RCC 7860 (cell line): ENCODE measurements around the gene KIAA1755.
A peak's percentile ranks its signal among the peaks of the same experiment; 100 is the strongest.

Source experiments
- DNase-seq: peaks from one replicate; pipeline ENCODE4 v3.0.0-alpha.2; 2015; ENCODE audit warnings: low spot score
- FAIRE-seq: peaks from 2 replicates; lab custom pipeline; 2012; peaks lifted over from hg19 to GRCh38; lab: Jason Lieb, UNC

The KIAA1755 gene

DNA sequence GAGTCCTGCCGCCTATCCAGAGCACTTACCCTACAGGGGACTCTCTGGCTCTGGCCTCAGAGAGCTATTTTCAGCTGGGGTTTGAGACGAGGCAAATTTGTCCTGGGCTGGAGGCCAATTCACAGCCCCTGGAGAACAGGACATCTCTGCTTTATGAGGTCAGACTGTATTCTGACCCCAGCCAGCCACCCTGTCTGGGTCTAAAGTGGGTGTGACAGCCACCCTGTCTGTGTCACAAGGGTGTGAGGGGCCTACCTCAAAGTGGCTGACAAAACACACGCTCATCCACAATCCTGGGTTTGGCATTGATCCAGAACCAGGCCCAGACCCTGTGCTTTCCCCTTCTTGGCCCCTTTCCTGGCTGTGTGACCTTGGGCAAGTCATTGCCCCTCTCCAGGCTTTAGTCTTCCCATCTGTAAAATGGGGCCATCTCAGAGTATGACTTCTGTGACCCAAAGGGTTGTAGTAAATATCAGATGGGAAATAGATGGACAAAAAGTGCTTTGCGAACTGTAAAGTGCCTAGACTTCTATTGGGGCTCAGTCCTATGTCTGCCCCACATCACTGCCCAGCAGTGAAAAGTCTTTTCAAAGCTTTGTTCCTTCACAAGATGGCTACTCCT lies 51.4 kb downstream of the KIAA1755 start:
- FAIRE-seq (no peak), DNase-seq (peak; percentile 60)

DNA sequence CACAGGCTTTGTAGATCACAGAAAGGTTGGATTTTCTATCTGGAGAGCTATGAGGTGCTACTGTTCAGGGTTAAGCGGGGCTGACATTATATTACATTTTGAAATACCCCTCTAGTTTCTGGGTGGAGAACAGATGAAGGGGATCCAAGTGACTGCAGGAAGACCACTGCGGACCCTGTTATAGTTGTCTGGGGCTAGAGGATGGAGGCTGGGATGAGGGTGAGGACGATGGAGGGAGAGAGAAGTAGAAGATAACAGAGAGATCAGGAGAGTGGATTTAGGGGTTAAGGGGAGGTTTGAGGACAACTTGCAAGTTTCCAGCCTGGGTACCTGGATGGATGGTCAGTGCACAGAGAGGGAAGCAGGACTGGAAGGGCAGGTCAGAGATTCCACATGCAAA lies 52.0 kb downstream of the KIAA1755 start:
- no peak for FAIRE-seq

DNA sequence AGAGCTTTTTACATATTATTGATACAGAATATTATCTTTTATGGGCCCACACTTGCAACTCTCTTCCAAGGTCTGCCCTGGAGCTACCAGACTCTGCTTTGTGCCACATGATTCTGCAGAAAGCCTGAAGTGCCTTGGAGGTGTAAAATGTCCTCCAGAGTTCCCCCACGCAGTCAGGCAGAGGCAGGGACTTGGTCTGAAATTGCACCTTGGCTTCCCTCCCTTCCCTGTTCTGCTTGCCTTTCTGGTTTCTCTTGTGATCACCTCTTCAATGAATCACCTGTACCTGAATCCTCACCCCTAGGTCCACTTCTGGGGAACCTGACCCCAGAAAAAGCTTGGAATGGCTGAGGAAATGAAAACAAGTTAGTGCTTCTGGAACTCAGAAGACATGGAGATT lies 52.4 kb downstream of the KIAA1755 start:
- DNase-seq (no peak), FAIRE-seq (no peak)

More for the DNA sequence above, 52.0 kb downstream of the KIAA1755 start:
- DNase-seq, result no peak

DNA sequence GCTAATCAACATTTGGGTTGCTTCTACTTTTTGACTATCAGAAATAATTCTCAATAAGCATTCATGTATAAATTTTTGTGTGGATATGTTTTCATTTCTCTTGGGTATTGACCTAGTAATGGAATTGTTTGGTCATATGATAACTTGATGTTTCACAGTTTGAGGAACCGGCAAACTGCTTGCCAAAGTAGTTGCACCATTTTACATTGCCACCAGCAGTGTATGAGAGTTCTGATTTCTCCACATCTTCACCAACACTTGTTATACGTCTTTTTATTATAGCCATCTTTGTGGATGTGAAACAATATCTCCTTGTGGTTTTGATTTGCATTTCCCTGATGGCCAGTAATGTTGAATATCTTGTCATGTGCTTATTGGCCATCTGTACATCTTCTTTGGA lies 52.9 kb downstream of the KIAA1755 start:
- no peak for DNase-seq
- no peak for FAIRE-seq

DNA sequence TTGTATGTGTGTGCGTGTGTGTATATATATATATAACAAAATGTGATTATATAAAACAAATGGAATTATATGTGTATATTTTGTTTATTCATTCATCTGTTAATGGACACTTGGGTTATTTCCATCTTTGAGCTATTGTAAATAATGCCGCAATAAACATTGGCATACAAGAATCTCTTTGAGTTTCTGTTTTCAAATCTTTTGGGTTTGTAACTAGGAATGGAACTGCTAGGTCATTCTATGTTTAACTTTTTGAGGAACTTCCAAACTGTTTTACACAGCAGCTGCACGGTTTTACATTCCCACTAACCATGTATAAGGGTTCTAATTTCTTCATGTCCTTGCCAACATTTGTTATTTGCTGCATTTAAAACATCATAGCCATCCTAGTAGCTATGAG lies 55.5 kb downstream of the KIAA1755 start:
- DNase-seq (no peak), FAIRE-seq (peak; percentile 24)

DNA sequence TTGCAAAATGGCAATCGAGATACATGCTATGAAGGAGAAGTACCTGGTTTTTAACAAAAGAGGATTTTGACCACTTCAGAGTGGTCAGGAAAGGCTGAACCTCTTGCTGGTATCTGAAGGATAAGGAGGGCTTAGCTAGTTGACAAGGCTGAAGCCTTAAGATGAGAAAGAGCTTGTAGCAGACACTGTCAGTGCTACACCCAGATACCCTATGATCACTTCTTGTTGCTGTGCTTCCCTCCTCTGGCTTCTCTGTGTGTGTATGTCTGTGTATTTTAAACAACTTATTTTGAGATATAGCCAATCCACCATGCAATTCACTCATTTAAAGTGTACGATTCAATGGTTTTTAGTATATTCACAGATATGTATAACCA lies 56.6 kb downstream of the KIAA1755 start:
- DNase-seq (no peak), FAIRE-seq (no peak)

DNA sequence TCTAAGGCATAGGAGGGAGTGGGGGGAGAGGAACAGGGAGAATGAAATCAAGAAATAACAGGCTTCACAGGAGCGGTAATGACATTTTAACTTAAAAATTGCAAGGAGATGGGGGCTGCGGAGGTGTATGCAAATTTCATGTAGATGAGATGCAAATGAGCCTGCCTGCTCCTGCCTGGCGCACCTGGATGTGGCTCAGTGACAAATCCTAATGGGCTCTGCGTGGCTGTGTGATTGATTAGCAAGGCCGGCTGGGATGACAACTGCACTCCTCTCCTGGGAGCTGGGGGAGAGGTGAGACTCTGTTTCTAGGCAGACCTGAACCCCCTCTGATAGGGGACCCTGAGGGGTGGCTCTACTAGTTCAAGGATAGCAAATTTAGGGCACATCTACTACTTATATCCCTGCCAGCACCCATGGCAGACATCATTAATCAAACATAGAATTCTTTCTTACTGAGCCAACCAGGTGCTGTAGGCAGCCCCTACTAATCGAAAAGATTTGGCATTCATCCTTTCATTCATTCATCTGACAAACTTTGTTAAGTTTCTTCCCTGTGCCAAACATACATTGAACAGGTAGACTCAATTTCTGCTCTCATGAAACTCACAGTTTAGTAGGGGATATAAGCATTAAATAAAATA lies 57.1 kb downstream of the KIAA1755 start:
- DNase-seq (no peak), FAIRE-seq (no peak)

DNA sequence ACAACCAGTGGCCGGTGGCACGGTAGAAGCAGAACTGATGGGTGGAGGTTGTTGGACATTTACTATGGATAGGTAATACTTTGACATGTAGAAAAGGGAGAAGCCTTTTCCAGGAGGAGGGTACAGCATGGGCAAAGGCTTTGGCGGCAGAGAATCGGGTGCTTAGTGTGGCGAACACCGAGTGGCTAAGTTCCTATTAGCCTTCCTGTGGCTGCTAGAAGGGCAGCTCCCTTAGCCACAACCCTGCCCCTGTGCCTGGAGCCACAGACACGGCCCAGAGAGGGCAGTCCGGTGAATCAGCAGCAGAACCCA lies 57.6 kb downstream of the KIAA1755 start:
- FAIRE-seq (no peak), DNase-seq (peak; percentile 26)

DNA sequence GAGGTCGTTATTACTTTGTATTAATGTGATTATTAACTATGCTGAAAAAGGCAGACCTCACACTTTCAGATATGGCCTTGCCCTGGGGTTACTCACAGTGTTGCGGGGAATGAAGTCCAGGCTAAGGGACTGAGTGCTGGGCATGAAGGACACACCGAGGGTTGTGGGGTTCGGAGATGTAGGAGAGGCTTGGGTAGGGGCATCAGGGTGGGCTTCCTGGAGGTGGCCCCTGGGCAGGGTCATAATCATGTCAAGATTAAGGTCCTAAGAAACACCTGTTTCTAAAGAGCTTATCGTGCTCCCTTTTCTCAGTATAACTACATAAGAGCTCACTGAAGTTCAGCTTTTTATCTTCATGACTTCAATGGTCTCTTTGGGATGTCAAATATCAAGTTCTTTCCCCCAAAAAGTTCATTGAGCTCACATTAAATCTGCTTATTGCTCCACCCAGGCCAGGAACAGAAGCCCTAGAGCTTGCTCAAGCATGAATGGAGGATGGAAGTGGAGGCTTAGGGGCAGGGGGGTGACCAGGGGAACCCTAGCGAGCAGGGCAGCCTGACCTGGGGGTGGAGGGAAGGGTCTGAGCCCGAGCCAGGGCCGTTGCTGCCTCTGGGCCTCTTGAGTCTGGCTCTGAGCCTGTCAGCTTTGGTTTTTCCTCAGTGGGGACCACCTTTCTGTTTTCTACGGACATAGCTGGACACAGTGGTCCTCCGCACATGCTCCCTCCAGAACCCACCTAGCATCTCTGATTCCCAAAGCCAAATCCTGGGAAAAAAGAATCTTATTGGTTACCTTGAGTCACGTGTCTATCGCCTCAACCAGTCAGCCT lies 58.2 kb downstream of the KIAA1755 start:
- no peak for DNase-seq
- FAIRE-seq, result no peak

DNA sequence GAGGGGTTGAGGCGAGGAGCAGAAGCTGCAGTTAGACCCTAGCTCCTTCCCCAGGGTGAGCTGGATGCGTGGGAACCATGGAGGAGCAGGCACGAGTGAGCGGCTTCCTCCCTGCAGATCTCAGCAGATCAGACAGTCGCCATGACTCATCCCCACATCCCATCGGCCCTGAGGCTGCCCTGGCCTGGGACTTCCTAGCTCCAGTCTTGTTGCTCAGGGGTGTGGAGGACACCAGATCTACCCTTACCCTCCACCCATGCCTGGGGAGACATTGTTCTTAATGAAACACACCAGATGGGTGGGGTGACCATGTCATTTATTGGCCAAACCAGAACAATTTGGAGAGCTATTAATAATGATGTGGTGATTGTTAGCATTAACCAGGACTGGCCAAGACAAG lies 59.2 kb downstream of the KIAA1755 start:
- peak; percentile 83 for DNase-seq
- peak; percentile 77 for FAIRE-seq

DNA sequence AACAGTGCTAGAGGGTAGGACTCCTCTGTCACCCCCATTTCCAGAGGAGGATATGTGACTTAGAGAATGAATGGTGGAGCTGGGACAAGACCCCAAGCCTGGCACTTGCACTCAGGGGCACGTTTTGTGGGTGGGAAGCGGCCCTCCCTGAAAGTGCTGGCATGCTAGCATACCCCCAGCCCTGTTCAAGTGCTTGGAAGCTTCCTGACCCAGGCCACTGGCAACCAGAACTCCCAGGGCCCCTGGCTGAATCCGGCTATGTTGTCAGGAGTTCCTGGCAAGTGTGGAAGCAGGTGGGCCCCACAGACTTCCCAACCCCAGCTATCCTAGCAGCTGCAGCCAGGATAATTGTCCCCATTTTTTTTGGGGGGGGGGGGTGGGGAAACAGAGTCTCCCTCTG lies 59.9 kb downstream of the KIAA1755 start:
- FAIRE-seq (no peak), DNase-seq (no peak)

DNA sequence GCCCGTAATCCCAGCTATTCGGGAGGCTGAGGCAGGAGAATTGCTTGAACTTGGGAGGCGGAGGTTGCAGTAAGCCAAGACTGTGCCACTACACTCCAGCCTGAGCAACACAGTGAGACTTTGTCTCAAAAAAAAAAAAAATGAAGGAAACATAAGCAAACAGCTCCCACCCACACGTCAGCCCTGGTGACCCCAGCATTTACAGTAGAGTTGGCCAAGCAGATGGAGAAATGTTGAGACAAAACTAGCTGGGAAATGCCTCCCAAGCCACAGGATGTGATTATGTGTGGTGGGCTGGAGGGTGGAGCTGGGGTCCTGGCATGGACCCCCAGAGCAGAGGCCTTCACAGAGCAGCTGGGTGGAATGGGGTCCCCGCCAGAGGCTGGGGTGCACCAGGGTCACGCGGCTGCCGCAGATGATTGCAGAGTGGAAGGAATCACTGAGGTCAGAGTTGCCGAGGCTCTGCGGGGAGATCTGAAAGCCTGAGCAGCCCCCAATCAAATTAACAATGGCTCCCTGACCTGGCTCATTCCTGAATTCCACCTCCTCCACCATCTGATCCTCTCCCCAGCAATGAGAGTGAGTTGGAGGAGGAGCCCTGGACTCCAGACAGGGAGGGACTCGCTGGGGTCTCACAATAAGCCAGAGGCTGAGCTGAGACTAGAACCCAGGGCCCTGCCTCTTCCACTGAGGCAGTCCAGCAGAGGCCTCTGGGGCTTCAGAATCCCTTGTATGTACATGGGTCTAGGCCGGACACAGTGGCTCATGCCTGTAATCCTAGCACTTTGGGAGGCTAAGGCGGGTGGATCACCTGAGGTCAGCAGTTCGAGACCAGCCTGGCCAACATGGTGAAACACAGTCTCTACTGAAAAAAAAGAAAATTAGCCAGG lies 60.8 kb downstream of the KIAA1755 start:
- no peak for DNase-seq
- FAIRE-seq, result no peak

DNA sequence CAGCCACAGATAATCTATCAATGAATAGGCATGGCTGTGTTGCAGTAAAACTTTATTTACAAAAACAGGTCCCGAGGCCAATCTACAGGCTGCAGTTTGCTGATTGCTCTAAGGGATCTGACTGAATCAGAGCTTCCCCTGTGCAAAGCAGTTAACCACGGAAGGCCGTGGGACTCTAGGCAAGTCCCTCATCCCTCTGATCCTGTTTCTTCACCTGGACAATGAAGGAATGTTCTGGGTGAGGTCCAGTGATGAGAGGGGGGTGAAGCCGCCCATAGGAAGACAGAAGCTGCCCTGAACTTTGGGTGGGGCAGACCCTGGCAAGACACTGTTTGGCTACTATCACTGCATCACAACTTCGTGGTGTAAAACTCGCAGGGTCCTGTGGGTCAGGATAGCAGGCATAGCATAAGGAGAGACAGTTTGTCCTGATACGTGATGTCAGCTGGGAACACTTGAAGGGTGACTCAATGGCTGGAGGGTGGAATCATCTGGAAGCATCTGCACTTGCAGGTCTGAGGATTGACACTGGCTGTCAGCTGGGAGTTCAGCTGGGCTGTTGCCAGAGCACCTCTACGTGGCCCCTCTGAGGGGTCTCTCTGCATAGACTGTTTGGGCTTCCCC lies 62.2 kb downstream of the KIAA1755 start:
- FAIRE-seq, result no peak
- no peak for DNase-seq

DNA sequence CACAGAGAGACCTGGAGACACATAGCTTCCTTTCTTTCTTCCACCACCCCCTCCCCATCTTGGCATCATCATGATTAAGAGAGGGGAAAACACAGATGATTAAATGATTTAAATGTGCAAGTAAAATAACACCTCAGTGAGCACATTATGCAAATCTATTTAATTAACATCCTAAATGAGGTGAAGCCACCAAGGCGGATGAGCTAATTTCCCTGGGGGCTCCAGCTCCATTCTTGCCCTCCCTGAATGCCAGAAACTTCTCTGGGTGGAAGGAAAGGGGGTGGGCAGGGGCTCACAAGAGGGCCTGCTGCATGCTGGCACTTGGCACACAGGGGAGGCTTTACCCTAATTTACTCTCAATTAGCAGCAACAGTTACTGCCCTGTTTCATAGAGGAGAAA lies 62.9 kb downstream of the KIAA1755 start:
- no peak for FAIRE-seq
- DNase-seq, result no peak

DNA sequence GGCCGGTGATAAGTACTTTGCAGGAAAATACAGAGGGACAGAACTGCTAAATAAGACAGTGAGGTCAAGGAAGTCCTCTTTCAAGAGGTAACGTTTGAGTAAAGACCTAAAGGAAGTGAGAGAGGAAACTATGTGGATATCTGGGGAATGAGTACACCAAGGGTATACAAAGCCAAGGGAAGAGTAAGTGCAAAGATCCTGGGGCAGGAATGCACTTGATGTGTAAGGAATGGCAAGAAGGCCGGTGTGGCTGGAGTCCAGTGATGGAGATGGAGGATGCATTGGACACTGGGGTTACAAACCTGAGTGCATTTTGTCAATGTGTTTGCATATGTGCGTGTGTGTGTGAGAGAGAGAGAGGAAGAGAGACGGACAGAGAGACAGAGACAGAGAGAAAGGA lies 63.3 kb downstream of the KIAA1755 start:
- FAIRE-seq (no peak), DNase-seq (no peak)

DNA sequence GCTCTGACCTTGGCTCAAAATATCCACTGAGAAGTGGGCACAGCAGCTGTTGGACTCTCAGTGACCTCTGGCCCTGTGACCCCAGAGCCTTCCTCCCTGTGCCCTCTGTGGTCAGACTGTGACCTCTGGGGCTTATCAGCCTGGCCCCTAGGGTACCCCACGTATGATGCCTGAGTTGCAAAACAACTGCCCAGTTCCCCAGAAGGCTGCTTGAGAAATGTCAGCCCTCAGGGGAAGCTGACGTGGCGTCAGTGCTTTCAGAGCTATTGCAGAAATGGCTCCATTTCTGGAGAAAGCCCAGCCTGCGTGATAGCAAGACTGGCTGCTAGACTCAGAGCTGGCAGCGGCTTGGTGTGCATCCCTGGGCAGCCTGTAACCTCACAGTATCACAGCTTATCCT lies 63.9 kb downstream of the KIAA1755 start:
- no peak for DNase-seq
- no peak for FAIRE-seq

DNA sequence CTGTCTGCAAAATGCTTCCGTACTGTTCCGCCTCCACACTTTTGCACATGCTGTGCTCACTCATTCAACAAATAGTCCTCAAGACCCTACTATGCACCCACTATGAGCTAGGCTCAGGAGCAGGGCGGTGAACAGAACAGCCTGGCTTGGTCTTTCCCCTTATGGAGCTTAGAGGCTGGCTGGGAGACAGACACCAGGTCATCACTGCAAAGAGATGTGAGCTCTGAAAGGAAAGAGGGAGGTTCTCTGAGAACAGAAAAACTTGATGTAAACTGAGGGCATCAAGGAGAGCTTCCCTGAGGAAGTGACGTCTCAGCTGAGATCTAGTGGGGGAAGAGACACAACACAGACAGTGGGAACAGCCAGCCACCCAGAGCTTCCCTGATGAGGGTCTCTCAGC lies 64.5 kb downstream of the KIAA1755 start:
- DNase-seq, result no peak
- FAIRE-seq, result no peak

DNA sequence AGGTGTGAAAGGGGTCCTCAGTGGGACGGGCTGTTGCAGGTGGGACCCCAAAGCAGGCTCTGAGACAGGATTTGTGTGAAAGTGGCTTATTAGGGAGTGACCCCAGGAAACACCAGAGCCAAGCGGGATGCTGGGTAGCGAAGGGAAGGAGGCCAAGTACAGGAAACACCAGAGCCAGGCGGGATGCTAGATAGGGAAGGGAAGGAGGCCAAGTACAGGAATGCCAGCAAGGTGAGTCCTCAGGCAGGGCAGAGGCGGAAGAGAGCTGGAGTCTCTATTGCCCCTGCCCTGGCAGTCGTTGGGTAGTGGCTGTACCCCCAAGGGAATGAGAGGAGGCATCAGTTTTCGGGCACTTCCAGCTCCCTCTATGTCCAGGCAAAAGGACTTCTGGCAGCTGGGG lies 65.0 kb downstream of the KIAA1755 start:
- FAIRE-seq (no peak), DNase-seq (no peak)

DNA sequence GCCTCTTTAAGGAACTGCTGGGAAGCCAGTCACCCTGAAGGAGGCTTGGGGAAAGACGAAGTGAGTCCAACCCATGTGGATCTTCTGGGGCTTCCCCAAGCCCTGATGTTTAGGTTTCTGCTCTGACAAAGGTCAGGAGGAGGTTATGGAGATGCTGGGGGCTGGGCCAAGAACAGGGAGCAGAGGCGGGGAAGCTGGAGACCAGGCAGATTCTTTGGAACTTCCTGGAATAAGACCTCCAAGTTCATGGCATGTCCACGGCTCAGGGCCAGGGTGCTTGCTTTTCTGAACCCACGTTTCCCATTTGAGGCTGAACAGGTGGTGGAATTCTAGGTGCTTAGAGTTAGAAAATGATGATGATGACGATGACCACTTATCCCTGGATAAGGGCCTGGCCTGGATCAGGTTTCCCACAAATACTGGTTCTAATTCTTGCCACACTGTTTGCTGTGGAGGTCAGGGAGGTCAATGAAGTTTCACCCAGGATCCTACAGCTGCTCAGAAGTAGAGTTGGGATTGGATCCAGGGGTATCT lies 65.5 kb downstream of the KIAA1755 start:
- FAIRE-seq (no peak), DNase-seq (no peak)

DNA sequence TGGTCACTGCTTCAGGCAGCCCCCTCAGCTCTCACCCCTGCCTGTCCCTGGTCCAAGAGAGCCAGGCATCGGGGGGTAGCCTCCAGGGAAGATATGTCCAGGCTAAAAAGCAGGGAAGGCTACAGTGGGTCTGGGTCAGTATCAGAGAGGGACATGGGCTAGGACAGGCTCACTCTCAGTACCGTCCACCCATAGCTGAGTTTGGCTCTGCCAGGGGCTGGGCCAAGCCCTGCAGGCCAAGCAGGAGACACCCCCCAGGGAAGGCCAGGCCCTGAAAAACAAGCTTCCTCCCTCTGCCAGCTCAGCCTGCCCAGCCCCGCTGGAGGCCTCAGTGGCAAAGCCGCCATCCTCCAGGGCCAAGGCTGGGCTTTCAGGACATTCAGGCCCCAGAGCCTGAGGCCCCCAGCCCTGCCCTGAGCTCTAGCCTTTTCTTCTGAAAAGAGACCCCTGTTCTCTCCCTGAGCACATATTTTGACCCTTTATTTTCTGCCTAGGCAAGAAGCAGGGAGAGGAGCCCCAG lies 66.9 kb downstream of the KIAA1755 start:
- FAIRE-seq (no peak), DNase-seq (no peak)
